ENCODE data around the gene PNMA8A.
A peak's percentile ranks its signal among the peaks of the same experiment; 100 is the strongest.

The PNMA8A gene

GRCh38 chr19:46487802-46488445 is 16.6 kb upstream of the PNMA8A start:
- DNase-seq (ENCODE audit: low read depth) = peak; percentile 71
- peak overlapping the region; percentile 38 for H3K4me3 ChIP-seq (ENCODE audit: control insufficient read depth, low read depth, low read length)
- TF ChIP-seq CTCF (conservative IDR thresholded peaks at IDR 0.05; ENCODE audit: control insufficient read depth, insufficient read depth, low read depth, low read length) = peak; percentile 88

- no peak for TF ChIP-seq CTCF (conservative IDR thresholded peaks at IDR 0.05; ENCODE audit: control insufficient read depth, insufficient read depth, low read depth, low read length)
- DNase-seq (ENCODE audit: low read depth) = peak; percentile 21
- H3K4me3 ChIP-seq (ENCODE audit: control insufficient read depth, low read depth, low read length) = peak overlapping the region; percentile 38
Measured at GRCh38 chr19:46487178-46487801, 15.9 kb upstream of the PNMA8A start.

GRCh38 chr19:46486358-46486757 is 15.0 kb upstream of the PNMA8A start:
- no peak for TF ChIP-seq CTCF (conservative IDR thresholded peaks at IDR 0.05; ENCODE audit: control insufficient read depth, insufficient read depth, low read depth, low read length)
- no peak overlapping the region for H3K4me3 ChIP-seq (ENCODE audit: control insufficient read depth, low read depth, low read length)
- DNase-seq (ENCODE audit: low read depth) = no peak

- H3K4me3 ChIP-seq (ENCODE audit: control insufficient read depth, low read depth, low read length) = no peak overlapping the region
- TF ChIP-seq CTCF (conservative IDR thresholded peaks at IDR 0.05; ENCODE audit: control insufficient read depth, insufficient read depth, low read depth, low read length) = no peak
- DNase-seq (ENCODE audit: low read depth) = no peak
Measured at GRCh38 chr19:46484656-46485055, 13.3 kb upstream of the PNMA8A start.

- peak; percentile 48 for DNase-seq (ENCODE audit: low read depth)
- H3K4me3 ChIP-seq (ENCODE audit: control insufficient read depth, low read depth, low read length) = no peak overlapping the region
- no peak for TF ChIP-seq CTCF (conservative IDR thresholded peaks at IDR 0.05; ENCODE audit: control insufficient read depth, insufficient read depth, low read depth, low read length)
Measured at GRCh38 chr19:46482631-46483030, 11.3 kb upstream of the PNMA8A start.

- H3K4me3 ChIP-seq (ENCODE audit: control insufficient read depth, low read depth, low read length) = no peak overlapping the region
- peak; percentile 83 for DNase-seq (ENCODE audit: low read depth)
- no peak for TF ChIP-seq CTCF (conservative IDR thresholded peaks at IDR 0.05; ENCODE audit: control insufficient read depth, insufficient read depth, low read depth, low read length)
Measured at GRCh38 chr19:46481947-46482346, 10.6 kb upstream of the PNMA8A start.

Data from fibroblast of mammary gland (primary cell).